OCI-LY1 (cell line): ENCODE data around the gene WDFY2.

Source experiments
- CTCF ChIP-seq: fragments of 200-600 bp; sonication (generic), shearing (Covaris generic); IDR thresholded peaks from 2 replicates; pipeline ENCODE4 v1.5.1; 2017; ENCODE audit warnings: mild to moderate bottlenecking, antibody characterized with exemption, low read length, moderate library complexity, mixed read lengths
- EZH2 ChIP-seq: fragments of 200-600 bp; sonication (generic), shearing (Covaris generic); IDR thresholded peaks from 2 replicates; pipeline ENCODE4 v1.8.0; 2017; ENCODE audit warnings: borderline replicate concordance, mixed run types, mild to moderate bottlenecking, antibody characterized with exemption, low read length, moderate library complexity, mixed read lengths

- TF ChIP-seq CTCF, result no peak
- TF ChIP-seq EZH2, result no peak
Measured at GRCh38 chr13:51584731-51585672, 740 bp downstream of the WDFY2 start.
